HCT116 (cell line): ENCODE measurements around the gene ABHD2. TPM values are rescaled to one million over a fixed set of nuclear protein-coding genes. Genes with fewer than 3 reads are reported as not detected.

ENCODE experiments used
- ATAC-seq: fragments of 200-7000 bp; cut with Tn5 transposase; 2 replicates; pipeline ENCODE4 v1.9.1; 2020; ENCODE audit warnings: mild to moderate bottlenecking, moderate library complexity
- BruUV-seq: library from RNA; stranded (reverse); fragments of 400-500 nt; replicated peaks from 2 replicates; lab custom pipeline; 2021; lab: Mats Ljungman, UMichigan
- CTCF ChIA-PET: fragments of 300-600 bp; sonication (Branson Sonifier 250); formaldehyde crosslinking; loops from one replicate; lab custom pipeline; 2021; ENCODE audit warnings: antibody characterized with exemption; lab: Charles Lee
- POLR2A ChIA-PET: fragments of 300-600, 350-600 bp; sonication (Branson Sonifier 250); formaldehyde crosslinking; loops from one replicate; lab custom pipeline; 2021; ENCODE audit warnings: antibody characterized with exemption; lab: Charles Lee
- RAD21 ChIA-PET, 2 experiments: fragments of 300-600 bp; sonication (Branson Sonifier 250); formaldehyde crosslinking; loops; one replicate each; lab custom pipeline; 2023; ENCODE audit warnings: low total read pairs in 2 of 2; ENCODE audit not compliant: uncharacterized antibody in 2 of 2, unreplicated experiment in 2 of 2, low non-redundant PET in 1 of 2; lab: Charles Lee
- DNase-seq: peaks from one replicate; pipeline ENCODE4 v3.0.0-alpha.2; 2010; ENCODE audit warnings: low read depth, low spot score
- H2AFZ ChIP-seq: fragments of 200-600 bp; shearing (Covaris generic), sonication (generic); 2 replicates; pipeline ENCODE4 v1.6.1; 2017; ENCODE audit warnings: low read depth, mixed run types, mixed read lengths, antibody characterized with exemption, low read length; ENCODE audit not compliant: poor library complexity, severe bottlenecking
- H3K27ac ChIP-seq: 2 replicates; pipeline ENCODE4 v1.5.1; 2012; ENCODE audit warnings: low read depth, low read length
- H3K27me3 ChIP-seq: fragments of 200-600 bp; sonication (generic); 2 replicates; pipeline ENCODE4 v1.6.1; 2016; ENCODE audit warnings: mixed run types, low read length, mixed read lengths; ENCODE audit not compliant: insufficient read depth
- H3K36me3 ChIP-seq, 2 experiments: fragments of 200-500 bp in 1 of 2; fragments of 200-600 bp in 1 of 2; sonication (Bioruptor generic) in 1 of 2; sonication (generic) in 1 of 2; 2 replicates each; pipeline versions ENCODE4 v1.5.1 to v1.6.1; 2014 to 2016; ENCODE audit warnings: low read length in 2 of 2, inconsistent platforms in 1 of 2, mixed read lengths in 1 of 2, mixed run types in 1 of 2; ENCODE audit not compliant: insufficient read depth in 2 of 2, control insufficient read depth in 1 of 2
- H3K4me1 ChIP-seq, 2 experiments: fragments of 200-600 bp in 1 of 2; sonication (generic) in 1 of 2; 2 replicates each; pipeline versions ENCODE4 v1.5.1 to v1.6.1; 2012 to 2017; ENCODE audit warnings: low read length in 2 of 2, inconsistent platforms in 1 of 2, mild to moderate bottlenecking in 1 of 2, mixed read lengths in 1 of 2, mixed run types in 1 of 2, moderate library complexity in 1 of 2; ENCODE audit not compliant: insufficient read depth in 2 of 2, control insufficient read depth in 1 of 2
- H3K4me2 ChIP-seq: fragments of 200-600 bp; sonication (generic); 2 replicates; pipeline ENCODE4 v1.6.1; 2017; ENCODE audit warnings: mixed run types, low read length, mixed read lengths
- H3K4me3 ChIP-seq, 2 experiments: fragments of 200-600 bp in 1 of 2; sonication (generic) in 1 of 2; replicated peaks in 1 of 2; 2 replicates each; pipeline ENCODE4 v1.5.1; 2011 to 2016; ENCODE audit warnings: low read length in 2 of 2, control low read depth in 1 of 2, low read depth in 1 of 2, mild to moderate bottlenecking in 1 of 2, mixed read lengths in 1 of 2, mixed run types in 1 of 2
- H3K79me2 ChIP-seq: fragments of 200-600 bp; sonication (generic); 2 replicates; pipeline ENCODE4 v1.6.1; 2017; ENCODE audit warnings: mild to moderate bottlenecking, mixed run types, low read length, moderate library complexity, mixed read lengths; ENCODE audit not compliant: insufficient read depth
- H3K9ac ChIP-seq: fragments of 200-600 bp; sonication (generic); 2 replicates; pipeline ENCODE4 v1.6.1; 2016; ENCODE audit warnings: low read length, mixed read lengths
- H3K9me2 ChIP-seq: fragments of 200-600 bp; sonication (generic), shearing (Covaris generic); 2 replicates; pipeline ENCODE4 v1.6.1; 2017; ENCODE audit warnings: mixed run types, mild to moderate bottlenecking, moderate library complexity; ENCODE audit not compliant: insufficient read depth
- H3K9me3 ChIP-seq, 2 experiments: fragments of 200-500 bp in 1 of 2; fragments of 200-600 bp in 1 of 2; sonication (Bioruptor generic) in 1 of 2; sonication (generic) in 1 of 2; 2 replicates each; pipeline ENCODE4 v1.6.1; 2014 to 2017; ENCODE audit warnings: low read length in 2 of 2, mixed read lengths in 2 of 2, inconsistent platforms in 1 of 2, low read depth in 1 of 2, mild to moderate bottlenecking in 1 of 2, mixed run types in 1 of 2, moderate library complexity in 1 of 2; ENCODE audit not compliant: control insufficient read depth in 1 of 2, insufficient read depth in 1 of 2
- H4K20me1 ChIP-seq: fragments of 200-600 bp; sonication (generic), shearing (Covaris generic); 2 replicates; pipeline ENCODE4 v1.6.1; 2017; ENCODE audit warnings: mixed run types, mild to moderate bottlenecking, moderate library complexity; ENCODE audit not compliant: insufficient read depth
- CBX3 ChIP-seq: IDR thresholded peaks from 2 replicates; pipeline ENCODE4 v1.6.1; 2012; ENCODE audit warnings: low read depth
- CTCF ChIP-seq, 3 experiments: fragments of 200-600 bp in 1 of 3; sonication (generic) in 1 of 3; IDR thresholded peaks in 2 of 3; conservative IDR thresholded peaks in 1 of 3; 2 replicates each; pipeline ENCODE4 v1.5.1; 2012 to 2017; ENCODE audit warnings: low read depth in 2 of 3, low read length in 2 of 3, antibody characterized with exemption in 1 of 3, borderline replicate concordance in 1 of 3, control low read depth in 1 of 3, mild to moderate bottlenecking in 1 of 3, mixed read lengths in 1 of 3, mixed run types in 1 of 3, moderate library complexity in 1 of 3; ENCODE audit not compliant: insufficient read depth in 1 of 3
- EGR1 ChIP-seq: IDR thresholded peaks from 2 replicates; pipeline ENCODE4 v1.6.1; 2012; ENCODE audit warnings: low read depth
- EZH2 ChIP-seq: fragments of 200-600 bp; sonication (generic); IDR thresholded peaks from 2 replicates; pipeline ENCODE4 v1.6.1; 2017; ENCODE audit warnings: antibody characterized with exemption, mixed run types
- FOSL1 ChIP-seq: IDR thresholded peaks from 2 replicates; pipeline ENCODE4 v1.6.1; 2012; ENCODE audit warnings: low read depth
- MAX ChIP-seq: IDR thresholded peaks from 2 replicates; pipeline ENCODE4 v1.6.1; 2012
- POLR2AphosphoS5 ChIP-seq: IDR thresholded peaks from 2 replicates; pipeline ENCODE4 v1.6.1; 2011; ENCODE audit warnings: mild to moderate bottlenecking, low read depth, low read length, moderate library complexity
- RAD21 ChIP-seq: IDR thresholded peaks from 2 replicates; pipeline ENCODE4 v1.6.1; 2012; ENCODE audit warnings: low read depth, mild to moderate bottlenecking
- REST ChIP-seq: IDR thresholded peaks from 2 replicates; pipeline ENCODE4 v1.6.1; 2012; ENCODE audit warnings: low read depth
- SIN3A ChIP-seq: IDR thresholded peaks from 2 replicates; pipeline ENCODE4 v1.6.1; 2012; ENCODE audit warnings: low read depth
- SP1 ChIP-seq: IDR thresholded peaks from 2 replicates; pipeline ENCODE4 v1.6.1; 2012; ENCODE audit warnings: low read depth
- TCF7L2 ChIP-seq: IDR thresholded peaks from 2 replicates; pipeline ENCODE4 v1.7.0; 2011; ENCODE audit warnings: borderline replicate concordance, inconsistent platforms; ENCODE audit not compliant: insufficient read depth, insufficient read length; ENCODE audit errors: extremely low read depth
- YY1 ChIP-seq: IDR thresholded peaks from 2 replicates; pipeline ENCODE4 v1.6.1; 2011; ENCODE audit warnings: low read length, low read depth, moderate library complexity, mild to moderate bottlenecking; ENCODE audit not compliant: insufficient replicate concordance; ENCODE audit errors: extremely low read depth
- ZBTB33 ChIP-seq: IDR thresholded peaks from 2 replicates; pipeline ENCODE4 v1.6.1; 2011; ENCODE audit warnings: mild to moderate bottlenecking, low read length, moderate library complexity; ENCODE audit not compliant: insufficient replicate concordance; ENCODE audit errors: extremely low read depth
- ZFX ChIP-seq: fragments of 450-650 bp; IDR thresholded peaks from 2 replicates; pipeline ENCODE4 v1.6.1; 2017
- ZNF274 ChIP-seq: fragments of 200-500 bp; sonication (Bioruptor generic); IDR thresholded peaks from 2 replicates; pipeline ENCODE4 v1.6.1; 2014; ENCODE audit warnings: mild to moderate bottlenecking, low read depth, low read length, inconsistent platforms
- intact Hi-C: fragments of 100-400 bp; cut with micrococcal nuclease; formaldehyde crosslinking; loops from 2 replicates; pipeline ENCODE4 v1.10.0; 2022
- total RNA-seq: library from RNA; stranded (reverse); gene quantifications from one replicate; pipeline ENCODE4 v1.2.1, GENCODE V29; 2021; ENCODE audit not compliant: unreplicated experiment

ABHD2 gene
- total RNA-seq, 1 experiment from 2014 or later = 40.8 TPM

GRCh38 chr15:89085289-89085926, 2.8 kb upstream of the ABHD2 start:
- ChIA-PET RAD21 (no interaction called here), POLR2A (no interaction called here), CTCF (no interaction called here)
- no peak for DNase-seq
- no peak for TF ChIP-seq EGR1
- no peak for TF ChIP-seq ZNF274
- TF ChIP-seq ZBTB33 = no peak
- no peak for TF ChIP-seq CTCF (IDR thresholded peaks at IDR 0.05 in 2 of 3, conservative IDR thresholded peaks at IDR 0.05 in 1 of 3; ENCODE audit: borderline replicate concordance in 1 of 3, insufficient read depth in 1 of 3, low read depth in 2 of 3, low read length in 2 of 3)
- TF ChIP-seq FOSL1 = no peak
- TF ChIP-seq POLR2AphosphoS5 = no peak
- no peak for TF ChIP-seq SP1
- TF ChIP-seq CBX3 = no peak
- no peak for TF ChIP-seq TCF7L2
- TF ChIP-seq MAX = no peak
- TF ChIP-seq YY1 = no peak
- no peak for TF ChIP-seq EZH2
- TF ChIP-seq SIN3A = no peak
- no peak for TF ChIP-seq REST
- no peak for TF ChIP-seq ZFX
- no peak for TF ChIP-seq RAD21
- Histone ChIP-seq H4K20me1 (no peaks in the 10 kb centered on the region), H3K27ac (no peak overlapping the region), H2AFZ (no peak overlapping the region), H3K36me3 (no peaks in the 10 kb centered on the region), H3K79me2 (peaks cover 5% of the 10 kb centered on the region; the same call in 1 of the 2 replicates), H3K4me3 (no peak overlapping the region), H3K9me2 (no peaks in the 10 kb centered on the region), H3K27me3 (no peaks in the 10 kb centered on the region), H3K9me3 (no peaks in the 10 kb centered on the region), H3K9ac (no peak overlapping the region), H3K4me1 (peaks cover 12 to 27% of the 10 kb centered on the region in 2 experiments), H3K4me2 (no peak overlapping the region)
- intact Hi-C loops = no loop called here
- no peak for ATAC-seq
- BruUV-seq = no TSS peak
